IPS DF 6.9 (cell line): ENCODE measurements around the gene MYO1C.
A peak's percentile ranks its signal among the peaks of the same experiment; 100 is the strongest.
"Not testable (repeated sequence)": the region's sequence is repeated elsewhere in the genome, so short reads cannot be mapped to it uniquely, and the experiment has no call there.

Source experiments
- DNase-seq: peaks from one replicate; pipeline ENCODE4 v3.0.0-alpha.2; 2013; ENCODE audit warnings: low read depth, low spot score
- H3K27ac ChIP-seq: one replicate; pipeline ENCODE4 v1.5.1; 2013; ENCODE audit warnings: low read length, control low read depth
- H3K27me3 ChIP-seq: 2 replicates; pipeline ENCODE4 v1.6.1; 2013; ENCODE audit warnings: mild to moderate bottlenecking, low read length; ENCODE audit not compliant: control insufficient read depth, insufficient read depth
- H3K36me3 ChIP-seq: 2 replicates; pipeline ENCODE4 v1.6.1; 2013; ENCODE audit warnings: low read length; ENCODE audit not compliant: control insufficient read depth, insufficient read depth
- H3K4me1 ChIP-seq: 2 replicates; pipeline ENCODE4 v1.6.1; 2013; ENCODE audit warnings: low read length; ENCODE audit not compliant: control insufficient read depth, insufficient read depth
- H3K4me3 ChIP-seq: 2 replicates; pipeline ENCODE4 v1.5.1; 2013; ENCODE audit warnings: mild to moderate bottlenecking, low read length
- H3K9me3 ChIP-seq: 2 replicates; pipeline ENCODE4 v1.6.1; 2013; ENCODE audit warnings: low read length, inconsistent platforms; ENCODE audit not compliant: control insufficient read depth, insufficient read depth
- WGBS: extraction: QIAGEN DNeasy Blood & Tissue Kit; methylation state at CpG from one replicate; pipeline ENCODE4 v1.1.7; 2013; ENCODE audit warnings: mixed read lengths, missing lambda C conversion rate; ENCODE audit not compliant: insufficient read length, insufficient coverage; 5-methylcytosine and 5-hydroxymethylcytosine counted together

MYO1C gene

DNA sequence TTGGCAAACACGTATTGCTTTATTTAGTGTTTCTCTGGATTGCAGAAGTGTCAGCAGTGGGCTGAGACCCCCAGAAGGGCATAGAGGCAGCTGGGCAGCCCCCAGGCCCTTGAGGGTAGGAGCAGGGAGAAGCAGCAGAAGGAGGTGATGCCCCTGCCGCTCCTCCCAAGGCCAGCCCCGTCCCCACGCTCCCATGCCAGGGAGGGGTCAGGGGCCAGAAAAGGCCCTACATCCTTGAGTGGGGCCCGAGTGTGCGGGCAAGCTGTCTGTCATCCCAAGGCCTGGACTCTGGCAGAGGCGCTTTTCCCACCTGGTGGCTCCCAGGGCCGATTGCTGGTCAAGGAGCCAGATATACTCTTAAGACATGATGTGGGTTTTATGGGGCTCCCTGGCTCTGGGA lies 28.3 kb downstream of the MYO1C start:
- H3K4me1 ChIP-seq, result no peaks in the 10 kb centered on the region
- H3K4me3 ChIP-seq, result no peak overlapping the region
- no peak overlapping the region for H3K27ac ChIP-seq
- no CpG with 5 or more reads among the region's 8 CpGs for WGBS
- no peak for DNase-seq
- H3K36me3 ChIP-seq, result peaks cover 20% of the 10 kb centered on the region
- H3K27me3 ChIP-seq, result no peaks in the 10 kb centered on the region
- no peaks in the 10 kb centered on the region for H3K9me3 ChIP-seq

DNA sequence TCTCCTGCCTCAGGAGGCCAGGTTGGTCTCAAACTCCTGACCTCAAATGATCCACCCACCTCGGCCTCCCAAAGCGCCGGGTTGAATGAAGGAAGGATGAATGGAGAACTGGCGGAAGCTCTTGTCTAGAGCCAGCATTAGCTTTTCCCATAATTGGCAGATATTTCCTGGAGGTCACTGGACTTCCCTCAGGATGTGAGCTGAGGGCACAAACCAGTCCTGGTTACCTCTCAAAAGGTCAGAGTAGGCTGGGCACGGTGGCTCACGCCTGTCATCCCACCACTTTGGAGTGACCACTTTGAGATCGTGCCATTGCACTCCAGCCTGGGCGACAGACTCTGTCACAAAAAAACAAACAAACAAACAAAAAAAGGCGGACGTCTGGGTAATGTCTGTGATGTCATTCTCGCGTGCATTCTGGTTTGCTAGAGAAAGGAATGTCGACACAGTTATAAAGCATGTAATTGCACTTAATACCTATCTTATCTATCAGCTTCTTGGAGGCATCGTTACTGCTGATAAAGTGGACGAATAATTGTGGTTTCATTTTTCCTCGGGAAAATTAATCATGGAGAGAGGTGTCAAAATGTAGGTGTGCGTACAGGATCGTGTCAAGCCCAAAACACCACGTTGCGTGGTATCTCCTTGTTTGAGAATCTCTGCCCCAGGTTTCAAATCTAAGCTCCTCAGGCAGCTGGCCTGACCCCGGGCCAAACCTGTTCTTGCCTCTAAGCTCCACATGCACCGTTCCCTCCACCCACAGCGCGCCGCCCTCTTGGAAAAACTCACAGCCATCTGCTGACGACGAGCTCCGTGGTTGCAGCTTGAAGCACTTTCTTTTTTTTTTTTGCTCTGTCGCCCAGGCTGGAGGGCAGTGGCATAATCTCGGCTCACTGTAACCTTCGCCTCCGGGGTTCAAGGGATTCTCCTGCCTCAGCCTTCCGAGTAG lies 30.0 kb downstream of the MYO1C start:
- Histone ChIP-seq H3K27ac (no peak overlapping the region), H3K4me1 (no peaks in the 10 kb centered on the region), H3K4me3 (no peak overlapping the region), H3K27me3 (no peaks in the 10 kb centered on the region), H3K9me3 (no peaks in the 10 kb centered on the region), H3K36me3 (peaks cover 8% of the 10 kb centered on the region; the same call in 1 of the 2 replicates)
- no peak for DNase-seq
- no CpG with 5 or more reads among the region's 33 CpGs for WGBS

DNA sequence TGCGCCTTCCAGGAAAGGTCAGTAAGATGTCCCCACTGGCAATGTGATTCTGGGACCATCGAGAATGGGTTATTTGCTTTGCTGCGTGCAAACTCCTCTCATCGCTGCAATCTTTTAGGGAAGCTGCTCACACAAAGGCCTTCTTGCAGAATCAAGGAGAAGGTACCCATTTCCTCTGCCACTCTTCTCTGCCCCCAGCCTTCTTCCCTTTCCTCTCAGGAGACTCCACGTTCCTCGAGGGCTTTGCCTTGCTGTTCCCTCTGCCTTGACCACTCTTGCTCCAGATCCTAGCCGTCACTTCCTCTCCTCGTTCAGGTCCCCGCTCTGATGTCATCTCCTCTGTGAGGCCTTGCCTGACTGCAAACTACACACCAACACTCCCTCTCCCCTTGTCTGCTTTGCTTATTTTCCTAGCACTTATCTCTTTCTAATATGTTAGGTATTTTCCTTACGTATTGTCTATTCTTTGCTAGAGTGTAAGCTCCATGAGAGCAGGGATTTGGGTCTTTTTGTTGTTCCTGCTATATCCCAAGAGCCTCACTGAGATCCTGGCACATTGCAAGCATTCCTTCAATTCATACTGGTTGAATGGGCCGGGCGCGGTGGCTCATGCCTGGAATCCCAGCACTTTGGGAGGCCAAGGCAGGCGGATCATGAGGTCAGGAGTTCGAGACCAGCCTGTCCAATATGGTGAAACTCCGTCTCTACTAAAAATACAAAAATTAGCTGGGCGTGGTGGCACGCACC lies 31.1 kb downstream of the MYO1C start:
- H3K9me3 ChIP-seq, result no peaks in the 10 kb centered on the region
- no peak overlapping the region for H3K27ac ChIP-seq
- no peak overlapping the region for H3K4me3 ChIP-seq
- H3K4me1 ChIP-seq, result no peaks in the 10 kb centered on the region
- H3K27me3 ChIP-seq, result no peaks in the 10 kb centered on the region
- DNase-seq, result no peak
- no CpG with 5 or more reads among the region's 18 CpGs for WGBS
- peaks cover 4% of the 10 kb centered on the region; the same call in 1 of the 2 replicates for H3K36me3 ChIP-seq

DNA sequence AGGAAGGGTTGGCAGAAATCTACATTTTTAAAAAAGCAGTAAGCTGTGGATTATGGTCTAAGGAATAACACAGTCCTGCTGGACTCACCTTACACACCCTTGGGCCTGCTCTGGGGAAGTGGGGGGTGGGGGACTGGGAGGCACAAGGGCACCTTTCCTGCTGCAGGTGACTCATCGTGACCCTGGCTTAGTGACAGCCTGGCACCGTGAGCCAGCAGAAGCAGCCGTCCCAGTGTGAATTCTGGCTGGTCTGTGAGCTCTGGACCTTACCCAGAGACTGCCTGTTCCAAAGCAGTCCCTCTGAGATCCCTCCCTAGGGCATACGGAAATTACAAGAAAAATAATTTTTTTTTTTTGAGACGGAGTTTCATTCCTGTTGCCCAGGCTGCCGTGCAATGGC lies 32.3 kb downstream of the MYO1C start:
- no peaks in the 10 kb centered on the region for H3K4me1 ChIP-seq
- no peak overlapping the region for H3K27ac ChIP-seq
- DNase-seq, result no peak
- no CpG with 5 or more reads among the region's 6 CpGs for WGBS
- no peaks in the 10 kb centered on the region for H3K9me3 ChIP-seq
- no peaks in the 10 kb centered on the region for H3K27me3 ChIP-seq
- H3K36me3 ChIP-seq, result peaks cover 4% of the 10 kb centered on the region; the same call in 1 of the 2 replicates
- no peak overlapping the region for H3K4me3 ChIP-seq

DNA sequence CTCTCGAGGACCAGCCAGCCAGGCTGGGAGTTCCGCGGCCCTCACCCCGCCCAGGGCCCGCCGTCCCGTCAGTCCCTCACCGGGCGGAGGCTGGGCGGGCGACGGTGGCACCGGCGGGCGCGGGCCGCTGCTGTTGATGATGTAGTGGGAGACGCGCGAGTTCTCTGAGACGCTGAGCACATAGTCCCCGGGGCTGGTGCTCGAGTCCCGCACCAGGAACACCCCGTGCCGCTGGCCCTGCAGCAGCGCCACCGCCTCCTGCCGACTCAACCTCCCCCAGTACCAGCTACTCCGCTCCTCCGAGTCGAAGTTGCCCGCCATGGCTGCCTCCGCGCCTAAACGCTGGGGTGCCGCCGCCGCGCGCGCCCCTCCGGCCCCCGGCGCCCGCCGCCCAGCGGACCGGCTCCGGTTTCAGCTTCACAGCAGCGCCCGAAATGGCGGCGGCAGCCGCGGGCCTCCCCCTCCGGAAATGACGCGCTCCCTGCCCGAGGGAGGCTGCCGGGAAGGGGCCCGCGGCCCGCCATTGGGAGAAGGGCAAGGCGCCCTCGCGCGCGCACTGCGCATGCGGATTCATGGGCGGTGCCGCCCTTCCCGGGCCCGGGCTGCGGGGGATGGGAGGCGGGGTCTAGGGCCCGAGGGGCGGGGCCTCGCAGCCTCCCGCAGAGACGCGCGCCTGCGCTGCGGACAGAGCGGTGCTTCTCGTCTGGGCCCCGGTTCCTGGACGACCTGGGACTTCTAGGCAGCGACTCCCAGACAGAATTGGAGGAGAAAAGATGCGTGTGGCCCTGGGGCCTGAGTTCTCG lies 36.5 kb downstream of the MYO1C start, which contains the start of gene CRK:
Gene CRK, minus strand, starts transcription at position 436 of the 803 bp plus-strand sequence. Its CDS starts 115 bp downstream, at position 321.
- H3K27ac ChIP-seq, result no peak within 1 kb of the TSS
- peak within 1 kb of the TSS; percentile 75 for H3K4me3 ChIP-seq
- no peaks in the 10 kb centered on the region for H3K4me1 ChIP-seq
- DNase-seq, result peak; percentile 87
- H3K27me3 ChIP-seq, result no peaks in the 10 kb centered on the region
- WGBS, result no CpG with 5 or more reads among the region's 93 CpGs
- no peaks in the 10 kb centered on the region for H3K36me3 ChIP-seq
- H3K9me3 ChIP-seq, result no peaks in the 10 kb centered on the region

DNA sequence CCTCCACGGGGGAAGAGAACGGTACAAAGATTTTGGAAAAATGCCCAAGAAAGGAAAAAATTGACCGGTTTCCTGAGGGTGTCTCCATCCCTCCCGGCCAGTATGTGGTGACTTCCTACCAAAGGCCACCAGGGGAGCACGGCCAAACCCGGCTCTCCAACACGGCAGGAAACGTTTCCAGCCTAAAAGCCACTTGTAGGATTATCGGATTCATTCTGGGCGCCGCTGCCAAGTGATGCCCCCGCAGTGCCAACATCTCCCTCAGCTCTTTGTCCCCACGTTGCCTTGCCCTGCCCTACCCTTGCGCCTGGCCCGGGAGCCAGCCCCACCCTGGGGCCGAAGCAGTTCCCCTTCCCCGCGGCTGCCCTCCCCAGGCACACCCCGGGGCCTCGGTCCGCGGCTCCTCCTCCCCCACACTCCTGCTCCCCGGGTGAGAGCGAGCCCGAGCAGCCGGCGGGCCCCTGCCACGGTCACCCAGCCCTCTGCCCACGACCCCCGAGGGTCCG lies 37.1 kb downstream of the MYO1C start:
- H3K4me1 ChIP-seq, result no peaks in the 10 kb centered on the region
- H3K36me3 ChIP-seq, result no peaks in the 10 kb centered on the region
- H3K27ac ChIP-seq, result no peak overlapping the region
- DNase-seq, result no peak
- H3K27me3 ChIP-seq, result no peaks in the 10 kb centered on the region
- H3K4me3 ChIP-seq, result peak overlapping the region; percentile 75
- H3K9me3 ChIP-seq, result no peaks in the 10 kb centered on the region
- no CpG with 5 or more reads among the region's 31 CpGs for WGBS

DNA sequence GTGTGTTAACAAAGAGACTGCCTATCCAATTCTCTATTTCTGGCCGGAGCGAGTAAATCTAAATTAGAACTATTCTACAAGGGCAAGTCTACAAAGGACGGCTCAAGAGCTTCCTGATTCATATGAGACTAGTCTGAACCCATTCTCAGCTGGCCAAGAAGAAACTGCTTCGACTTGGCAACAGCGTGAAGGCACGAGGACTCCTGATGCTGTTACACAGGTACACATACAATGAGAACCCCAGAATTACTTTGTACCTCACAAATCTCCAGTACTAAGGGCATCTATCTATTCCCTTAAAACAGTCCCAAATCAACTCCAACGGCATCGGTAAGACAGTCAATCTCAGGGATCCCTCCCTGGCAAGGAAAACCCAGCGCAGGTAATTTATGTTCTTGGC lies 37.9 kb downstream of the MYO1C start:
- H3K9me3 ChIP-seq, result no peaks in the 10 kb centered on the region
- H3K27me3 ChIP-seq, result no peaks in the 10 kb centered on the region
- no peak overlapping the region for H3K4me3 ChIP-seq
- no peak for DNase-seq
- no CpG with 5 or more reads among the region's 9 CpGs for WGBS
- no peak overlapping the region for H3K27ac ChIP-seq
- H3K36me3 ChIP-seq, result no peaks in the 10 kb centered on the region
- no peaks in the 10 kb centered on the region for H3K4me1 ChIP-seq

DNA sequence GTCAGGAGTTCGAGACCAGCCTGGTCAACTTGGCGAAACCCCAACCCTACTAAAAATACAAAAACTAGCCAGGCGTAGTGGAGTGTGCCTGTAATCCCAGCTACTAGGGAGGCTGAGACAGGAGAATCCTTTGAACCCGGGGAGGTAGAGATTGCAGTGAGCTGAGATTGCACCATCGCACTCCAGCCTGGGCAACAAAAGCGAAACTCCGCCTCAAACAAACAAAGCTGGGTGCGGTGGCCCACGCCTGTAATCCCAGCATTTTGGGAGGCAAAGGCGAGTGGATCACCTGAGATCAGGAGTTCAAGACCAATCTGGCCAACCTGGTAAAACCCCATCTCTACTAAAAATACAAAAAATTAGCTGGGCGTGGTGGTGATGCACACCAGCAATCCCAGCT lies 38.8 kb downstream of the MYO1C start:
- not testable (repeated sequence) for H3K4me3 ChIP-seq, H3K27ac ChIP-seq, H3K4me1 ChIP-seq, H3K36me3 ChIP-seq, H3K9me3 ChIP-seq, H3K27me3 ChIP-seq, DNase-seq
- WGBS, result no CpG with 5 or more reads among the region's 11 CpGs

DNA sequence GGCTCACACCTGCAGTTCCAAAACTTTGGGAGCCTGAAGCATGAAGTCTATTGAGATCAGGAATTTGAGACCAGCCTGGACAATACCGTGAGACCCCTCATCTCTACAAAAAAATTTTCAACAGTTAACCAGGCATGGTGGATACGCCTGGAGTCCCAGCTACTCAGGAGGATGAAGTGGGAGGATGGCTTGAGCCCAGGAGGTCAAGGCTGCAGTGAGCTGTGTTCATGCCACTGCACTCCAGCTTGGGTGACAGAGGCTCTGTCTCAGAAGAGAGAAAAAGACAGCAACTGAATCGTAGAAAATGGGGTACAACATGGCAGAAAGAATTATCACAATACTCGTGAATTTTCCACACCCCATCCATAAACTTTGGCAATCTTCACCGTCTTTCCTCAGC lies 39.6 kb downstream of the MYO1C start:
- Histone ChIP-seq H3K27me3 (no peaks in the 10 kb centered on the region), H3K9me3 (no peaks in the 10 kb centered on the region), H3K4me3 (no peak overlapping the region), H3K27ac (no peak overlapping the region), H3K36me3 (no peaks in the 10 kb centered on the region), H3K4me1 (no peaks in the 10 kb centered on the region)
- no peak for DNase-seq
- no CpG with 5 or more reads among the region's 5 CpGs for whole genome bisulfite sequencing

DNA sequence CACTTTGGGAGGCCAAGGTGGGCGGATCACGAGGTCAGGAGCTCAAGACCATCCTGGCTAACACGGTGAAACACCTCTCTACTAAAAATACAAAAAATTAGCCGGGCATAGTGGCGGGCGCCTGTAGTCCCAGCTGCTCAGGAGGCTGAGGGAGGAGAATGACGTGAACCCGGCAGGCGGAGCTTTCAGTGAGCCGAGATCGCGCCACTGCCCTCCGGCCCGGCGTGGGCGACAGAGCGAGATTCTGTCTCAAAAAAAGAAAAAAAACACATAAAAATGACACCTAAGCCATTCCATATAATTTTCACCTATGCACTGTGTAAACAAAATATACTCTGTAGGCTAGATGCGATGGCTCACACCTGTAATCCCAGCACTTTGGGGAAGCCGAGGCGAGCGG lies 42.2 kb downstream of the MYO1C start:
- not testable (repeated sequence) for H3K4me3 ChIP-seq, H3K36me3 ChIP-seq, H3K4me1 ChIP-seq, DNase-seq, H3K27me3 ChIP-seq, H3K27ac ChIP-seq, H3K9me3 ChIP-seq
- no CpG with 5 or more reads among the region's 21 CpGs for WGBS
